SKM-1 treated with dmso at 0.1 percent for 144 hours (cell line): ENCODE measurements around the gene FAM81B.

Source experiments
- DNase-seq: peaks from one replicate; lab custom pipeline; 2025; ENCODE audit not compliant: unreplicated experiment; lab: John Stamatoyannopoulos, UW

FAM81B gene

GRCh38 chr5:95398989-95399388 is 7.8 kb downstream of the FAM81B start:
- no peak for DNase-seq

- no peak for DNase-seq
Observed at GRCh38 chr5:95401626-95402025, 10.5 kb downstream of the FAM81B start.

GRCh38 chr5:95403996-95404395 is 12.8 kb downstream of the FAM81B start:
- no peak for DNase-seq

GRCh38 chr5:95406426-95407090 is 15.4 kb downstream of the FAM81B start:
- DNase-seq: no peak

GRCh38 chr5:95410279-95410678 is 19.1 kb downstream of the FAM81B start:
- DNase-seq: no peak

GRCh38 chr5:95411474-95411873 is 20.3 kb downstream of the FAM81B start:
- DNase-seq: no peak

- DNase-seq: no peak
Observed at GRCh38 chr5:95414451-95414850, 23.3 kb downstream of the FAM81B start.

- no peak for DNase-seq
Observed at GRCh38 chr5:95417971-95418370, 26.8 kb downstream of the FAM81B start.

- DNase-seq: no peak
Observed at GRCh38 chr5:95422838-95423237, 31.7 kb downstream of the FAM81B start.

GRCh38 chr5:95424016-95424415 is 32.9 kb downstream of the FAM81B start:
- no peak for DNase-seq

- DNase-seq: no peak
Observed at GRCh38 chr5:95424526-95424925, 33.4 kb downstream of the FAM81B start.

GRCh38 chr5:95426227-95426626 is 35.1 kb downstream of the FAM81B start:
- DNase-seq: no peak

GRCh38 chr5:95432779-95433178 is 41.6 kb downstream of the FAM81B start:
- no peak for DNase-seq

GRCh38 chr5:95439801-95440493 is 48.8 kb downstream of the FAM81B start:
- no peak for DNase-seq

- DNase-seq: no peak
Observed at GRCh38 chr5:95440825-95441224, 49.7 kb downstream of the FAM81B start.

GRCh38 chr5:95441636-95442035 is 50.5 kb downstream of the FAM81B start:
- DNase-seq: no peak

- DNase-seq: no peak
Observed at GRCh38 chr5:95445442-95445841, 54.3 kb downstream of the FAM81B start.

GRCh38 chr5:95445995-95446394 is 54.8 kb downstream of the FAM81B start:
- no peak for DNase-seq

GRCh38 chr5:95446560-95447221 is 55.5 kb downstream of the FAM81B start:
- DNase-seq: no peak

GRCh38 chr5:95447961-95448360 is 56.8 kb downstream of the FAM81B start:
- DNase-seq: no peak

- DNase-seq: no peak
Observed at GRCh38 chr5:95448789-95449188, 57.6 kb downstream of the FAM81B start.

GRCh38 chr5:95449460-95449859 is 58.3 kb downstream of the FAM81B start:
- no peak for DNase-seq
